A549 (cell line): ENCODE data around the gene DNPEP.

ENCODE experiments used
- CTCF ChIP-seq: fragments of >200 bp; sonication (Bioruptor Twin); formaldehyde crosslinking; IDR thresholded peaks from 3 replicates; pipeline ENCODE4 v1.5.1; 2016
- FOSL2 ChIP-seq, 2 experiments: fragments of 450-650 bp in 1 of 2; fragments of >200 bp in 1 of 2; sonication (Bioruptor Twin) in 1 of 2; formaldehyde crosslinking; IDR thresholded peaks; 2 replicates each; pipeline versions ENCODE4 v1.5.0 to v1.6.1; 2016 to 2020; ENCODE audit warnings: mild to moderate bottlenecking in 1 of 2, moderate library complexity in 1 of 2
- MYC ChIP-seq: IDR thresholded peaks from 2 replicates; pipeline ENCODE4 v1.6.1; 2012; ENCODE audit warnings: mild to moderate bottlenecking, inconsistent platforms, low read length, improper control_type of control experiment, borderline replicate concordance
- PHF8 ChIP-seq: fragments of 200-600 bp; sonication (generic); IDR thresholded peaks from 2 replicates; pipeline ENCODE4 v1.6.1; 2016; ENCODE audit warnings: low read depth, mild to moderate bottlenecking, antibody characterized with exemption, moderate library complexity, borderline replicate concordance
- POLR2A ChIP-seq: IDR thresholded peaks from 2 replicates; pipeline ENCODE4 v1.6.1; 2012; ENCODE audit warnings: mild to moderate bottlenecking, low read length
- POLR2AphosphoS2 ChIP-seq: conservative IDR thresholded peaks from 2 replicates; pipeline ENCODE4 v1.6.1; 2012; ENCODE audit warnings: low read length, improper control_type of control experiment, inconsistent platforms
- RFX5 ChIP-seq: fragments of 450-650 bp; IDR thresholded peaks from 2 replicates; pipeline ENCODE4 v1.7.1; 2014; ENCODE audit warnings: antibody characterized with exemption, mild to moderate bottlenecking, moderate library complexity
- SMC3 ChIP-seq: fragments of >200 bp; sonication (Bioruptor Twin); formaldehyde crosslinking; IDR thresholded peaks from 3 replicates; pipeline ENCODE4 v1.6.1; 2018; ENCODE audit warnings: inconsistent platforms
- ZSCAN20 ChIP-seq: fragments of 250-450 bp; sonication (Bioruptor Pico); IDR thresholded peaks from 2 replicates; pipeline ENCODE4 v1.8.0; 2022; ENCODE audit warnings: mild to moderate bottlenecking, moderate library complexity

DNA sequence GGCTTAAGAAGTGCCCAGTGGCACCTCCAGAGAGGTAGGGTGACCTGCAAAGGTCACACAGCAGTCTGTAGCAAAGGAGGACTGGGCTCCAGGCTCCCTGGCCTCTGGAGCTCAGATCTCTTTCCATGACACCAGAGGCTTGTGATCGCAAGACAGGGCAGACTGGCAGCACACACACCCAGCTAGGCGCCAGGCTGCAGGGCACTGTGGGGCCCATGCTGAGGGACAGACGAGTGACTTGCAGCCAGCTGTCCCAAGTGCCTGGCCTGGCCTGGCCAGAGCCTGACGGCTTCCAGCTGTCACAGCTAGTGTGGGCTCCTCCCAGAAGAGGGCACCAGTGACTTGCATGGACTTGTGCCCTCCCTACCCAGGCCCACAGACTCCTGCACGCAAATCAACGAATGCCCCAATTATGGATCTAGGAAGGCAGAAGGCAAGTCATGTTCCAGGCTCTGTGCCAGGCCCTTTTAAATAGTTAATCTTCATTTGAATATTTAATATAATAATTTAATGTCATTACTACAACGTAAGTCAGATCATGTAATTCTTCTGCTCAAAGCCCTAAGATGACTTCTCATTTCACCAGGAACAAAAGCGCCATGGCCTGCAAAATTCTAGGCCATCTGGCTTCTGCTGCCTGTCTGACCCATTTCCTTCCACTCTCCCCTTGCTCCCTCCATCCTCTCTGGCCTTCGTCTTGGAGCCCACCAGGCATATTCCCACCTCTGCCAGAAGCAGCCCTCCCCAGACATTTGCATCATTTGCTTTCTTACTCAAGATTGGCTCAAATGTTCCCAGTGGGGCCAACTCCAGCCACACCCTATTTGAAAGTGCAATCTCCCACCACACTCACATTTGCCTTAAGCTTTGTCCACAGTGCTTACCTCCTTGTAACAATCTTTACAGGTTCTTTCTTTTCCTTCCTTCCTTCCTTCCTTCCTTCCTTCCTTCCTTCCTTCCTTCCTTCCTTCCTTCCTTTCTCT lies 43.2 kb upstream of the DNPEP start:
- no peak for TF ChIP-seq ZSCAN20 (CRISPR knock-in tag)
- no peak for TF ChIP-seq RFX5
- no peak for TF ChIP-seq MYC
- TF ChIP-seq FOSL2 (IDR thresholded peaks at IDR 0.05): no peak
- no peak for TF ChIP-seq FOSL2 (CRISPR knock-in tag; IDR thresholded peaks at IDR 0.05)
- peak; percentile 49 for TF ChIP-seq CTCF
- TF ChIP-seq PHF8: no peak
- TF ChIP-seq POLR2AphosphoS2: no peak
- peak; percentile 41 for TF ChIP-seq SMC3
- no peak for TF ChIP-seq POLR2A
